Measurements from ENCODE around the gene ISYNA1.

Gene ISYNA1

GRCh38 chr19:18430417-18431144 is 7.4 kb downstream of the ISYNA1 start:
- no peak for DNase-seq

DNA sequence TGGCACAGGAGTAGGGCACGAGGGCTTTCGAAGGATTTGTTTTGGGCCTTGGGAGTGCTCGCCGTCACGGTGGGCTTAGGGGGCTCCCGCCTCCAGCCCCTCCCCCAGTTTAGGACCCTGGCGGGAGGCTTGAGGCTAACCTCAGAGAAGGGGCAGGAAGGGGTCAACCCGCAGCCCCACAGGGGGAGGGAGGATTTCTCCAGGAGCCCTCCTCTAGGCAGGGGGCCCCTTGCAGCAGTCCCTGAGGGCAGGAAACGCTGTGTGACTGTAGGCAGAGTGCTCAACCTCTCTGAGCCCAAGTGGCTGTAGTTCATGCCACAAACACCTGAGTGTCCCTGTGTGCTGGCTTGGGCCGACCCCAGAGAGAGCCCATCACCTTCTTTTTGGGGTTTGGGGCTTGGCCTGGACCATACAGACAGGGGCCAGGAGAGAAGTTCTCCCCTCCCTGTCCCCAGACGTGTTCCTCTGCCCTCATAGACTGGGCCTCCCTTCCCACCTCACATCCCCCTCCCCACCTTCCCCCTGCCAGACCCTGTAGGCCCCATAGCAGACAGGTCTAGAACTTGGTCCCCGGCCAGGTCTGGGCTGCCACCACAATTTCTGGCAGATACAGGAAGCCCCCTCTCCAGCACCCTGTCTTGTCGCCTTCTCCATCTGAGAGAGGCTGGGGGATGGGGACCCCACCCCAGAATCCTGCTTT is 8.1 kb downstream of the ISYNA1 start:
- no peak for DNase-seq

- DNase-seq: peak; percentile 73 to 79
These were observed 8.9 kb downstream of the ISYNA1 start for GRCh38 chr19:18428787-18429674.

- no peak for DNase-seq
These were observed 9.7 kb downstream of the ISYNA1 start for GRCh38 chr19:18428173-18428786.

DNA sequence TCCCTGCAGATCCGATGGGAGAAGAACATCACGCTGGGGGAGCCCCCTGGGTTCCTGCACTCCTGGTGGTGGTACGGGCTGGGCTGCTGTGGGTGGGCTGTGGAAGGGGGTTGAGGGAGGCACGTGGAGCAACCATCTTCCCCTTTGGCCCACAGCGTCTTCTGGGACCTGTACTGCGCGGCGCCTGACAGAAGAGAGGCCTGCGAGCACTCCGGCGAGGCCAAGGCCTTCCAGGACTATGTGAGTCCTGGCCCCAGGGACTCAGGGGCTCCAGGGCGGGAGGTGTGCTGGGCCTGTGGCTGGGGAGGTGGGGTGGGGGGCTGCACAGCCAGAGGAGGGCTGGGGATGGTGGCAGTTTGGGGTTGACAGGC is 10.2 kb downstream of the ISYNA1 start:
- DNase-seq: no peak

GRCh38 chr19:18427080-18427742 is 10.7 kb downstream of the ISYNA1 start:
- DNase-seq: no peak

DNA sequence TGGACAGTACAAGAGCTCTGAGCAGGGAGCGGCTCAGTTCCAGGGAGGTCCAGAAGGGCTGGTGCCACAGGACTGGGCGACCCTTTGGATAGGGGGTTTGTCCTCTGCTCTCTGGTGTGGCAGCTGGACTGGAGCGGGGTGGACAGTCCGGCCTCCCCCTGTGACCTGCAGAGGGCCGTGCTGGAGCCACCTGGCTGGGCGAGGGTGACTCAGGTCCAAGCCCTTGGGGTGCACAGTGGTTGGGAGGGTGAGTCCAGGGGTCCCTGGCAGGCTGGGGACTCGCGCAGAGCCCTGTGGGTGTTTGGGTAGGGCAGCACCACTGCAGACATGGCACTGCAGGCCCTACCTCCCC is 11.5 kb downstream of the ISYNA1 start:
- no peak for DNase-seq

DNA sequence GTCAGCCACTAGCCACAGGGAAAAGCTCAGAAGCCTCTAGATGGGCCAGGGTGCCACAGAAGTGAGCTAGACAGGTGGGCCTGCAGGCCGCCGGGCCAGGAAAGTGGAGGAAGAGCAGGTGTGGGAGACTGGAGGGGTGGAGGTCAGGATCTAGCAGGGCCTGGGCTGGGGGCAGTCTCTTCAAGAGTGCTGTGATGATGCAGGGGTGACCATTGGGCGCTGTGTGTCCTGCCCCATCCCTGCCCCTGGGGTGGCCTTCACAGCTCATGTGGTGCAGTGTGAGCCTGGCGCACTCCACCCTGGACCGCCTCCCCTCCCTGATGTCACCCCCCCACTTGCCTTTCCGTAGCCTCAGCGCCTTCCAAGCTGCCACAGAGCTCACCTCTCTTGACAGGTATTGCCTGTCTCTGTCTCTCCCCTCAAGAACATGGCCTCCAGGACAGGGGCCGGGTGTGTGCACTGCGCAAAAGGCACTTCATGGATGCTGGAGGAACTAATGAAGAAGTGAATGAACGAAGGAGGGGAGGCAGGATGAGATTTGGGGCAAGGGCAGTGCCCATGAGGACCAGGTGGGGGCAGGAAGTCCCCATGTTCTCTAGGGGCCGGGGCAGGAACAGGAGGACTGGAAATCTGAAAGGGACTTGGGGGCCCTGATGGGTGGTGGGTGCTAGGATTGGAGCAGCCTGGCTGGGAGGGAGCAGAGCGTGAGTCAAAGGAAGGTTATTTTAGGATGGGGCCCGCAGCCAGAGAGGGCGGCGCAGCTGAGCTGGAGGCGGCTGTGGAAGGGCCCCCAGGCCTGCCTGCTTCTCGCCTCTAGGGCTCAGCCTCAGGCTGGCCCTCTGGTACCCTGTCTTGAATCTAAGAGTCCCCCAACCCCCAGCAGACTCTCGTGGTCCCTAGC is 12.2 kb downstream of the ISYNA1 start:
- no peak for DNase-seq

DNA sequence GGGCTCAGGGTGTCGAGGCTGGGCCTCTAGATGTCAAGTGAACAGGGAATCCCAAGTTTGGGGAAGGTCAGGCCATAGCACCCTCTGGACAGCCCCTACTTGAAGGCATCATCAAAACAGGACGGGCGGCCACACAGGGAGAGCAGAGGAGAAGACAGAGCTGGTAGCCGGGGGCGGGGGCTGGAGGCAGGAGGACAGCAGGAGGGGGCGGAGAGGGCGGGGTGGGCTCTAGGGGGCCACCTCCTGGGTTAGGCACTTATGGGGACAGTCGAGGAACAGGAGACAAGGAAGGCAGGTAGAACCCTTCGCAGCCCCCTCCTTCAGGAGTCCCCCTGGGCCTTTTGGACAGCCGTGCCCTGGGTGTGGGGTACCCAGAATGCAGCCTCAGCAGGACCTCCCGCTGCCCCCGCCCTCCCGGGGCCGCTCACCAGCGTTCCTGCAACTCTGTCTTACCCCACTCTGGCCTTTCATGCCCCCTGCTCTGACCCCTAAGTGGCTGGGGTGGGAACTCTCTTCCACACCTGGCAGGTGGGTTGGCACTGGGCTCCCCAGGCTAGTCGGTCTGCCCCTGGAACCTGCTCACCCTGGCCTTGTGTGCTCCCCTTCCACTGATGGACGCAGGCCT is 12.9 kb downstream of the ISYNA1 start:
- no peak for DNase-seq

GRCh38 chr19:18424122-18424889 is 13.6 kb downstream of the ISYNA1 start:
- DNase-seq: no peak

GRCh38 chr19:18423258-18424020 is 14.5 kb downstream of the ISYNA1 start:
- DNase-seq: no peak

- no peak for DNase-seq
These were observed 15.3 kb downstream of the ISYNA1 start for GRCh38 chr19:18422530-18423191.

- DNase-seq: no peak
These were observed 16.5 kb downstream of the ISYNA1 start for GRCh38 chr19:18421371-18421959.

DNA sequence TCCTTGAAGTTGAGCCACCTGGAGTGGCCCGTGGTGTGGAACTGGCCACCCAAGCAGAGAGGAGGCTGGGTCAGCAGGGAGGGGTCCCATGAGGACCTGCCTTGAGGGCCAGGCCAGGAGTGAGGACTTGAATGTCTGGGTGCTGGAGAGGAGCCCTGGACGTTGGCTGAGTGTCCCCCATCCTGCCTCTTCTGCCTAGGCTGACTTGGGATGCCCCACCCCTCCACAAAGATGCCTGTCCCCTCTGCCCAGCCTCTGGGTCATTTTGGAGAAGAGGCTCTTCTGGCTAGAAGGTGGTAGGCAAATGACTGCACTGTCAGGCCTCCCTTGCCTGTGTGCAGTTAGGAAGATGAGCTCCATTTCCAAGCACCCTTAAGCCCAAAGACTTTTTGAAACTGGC is 17.0 kb downstream of the ISYNA1 start:
- DNase-seq: no peak

DNA sequence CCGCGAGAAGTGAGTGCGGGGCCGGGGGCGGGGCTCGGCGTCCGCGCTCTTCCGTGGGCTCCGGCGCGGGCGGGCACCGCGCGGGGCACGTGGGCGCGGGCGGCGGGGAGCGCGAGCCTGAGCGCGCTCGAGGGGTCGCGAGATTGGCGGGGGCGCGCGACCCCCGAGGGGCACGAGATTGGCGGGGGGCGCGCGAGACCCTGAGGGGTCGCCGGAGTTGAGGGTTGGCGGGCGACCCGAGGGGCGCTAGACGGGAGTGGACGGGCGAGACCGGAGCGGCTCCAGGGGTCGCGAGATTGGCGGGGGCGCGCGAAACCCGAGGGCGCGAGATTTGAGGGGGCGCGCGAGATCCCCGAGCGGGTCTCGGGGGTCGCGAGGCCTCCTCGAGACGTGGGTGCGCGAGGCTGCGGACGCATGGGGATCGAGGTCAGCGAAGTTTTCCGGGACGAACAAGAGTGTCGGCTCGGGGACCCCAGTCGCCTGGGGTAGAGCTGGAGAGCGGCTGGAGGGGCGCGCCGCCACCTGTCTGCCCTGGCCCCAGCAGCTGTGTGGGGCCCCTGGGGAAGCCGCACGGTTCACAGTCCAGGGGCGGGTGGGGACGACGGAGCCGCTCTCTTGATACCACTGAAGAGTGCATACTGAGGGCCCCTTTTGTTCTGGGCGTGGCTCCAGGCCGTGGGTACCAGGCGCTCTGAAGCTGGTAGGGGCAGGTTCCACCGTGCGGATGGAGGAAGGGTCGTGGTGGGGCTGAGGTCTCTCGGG is 18.1 kb downstream of the ISYNA1 start:
- peak; percentile 60 to 61 for DNase-seq

DNA sequence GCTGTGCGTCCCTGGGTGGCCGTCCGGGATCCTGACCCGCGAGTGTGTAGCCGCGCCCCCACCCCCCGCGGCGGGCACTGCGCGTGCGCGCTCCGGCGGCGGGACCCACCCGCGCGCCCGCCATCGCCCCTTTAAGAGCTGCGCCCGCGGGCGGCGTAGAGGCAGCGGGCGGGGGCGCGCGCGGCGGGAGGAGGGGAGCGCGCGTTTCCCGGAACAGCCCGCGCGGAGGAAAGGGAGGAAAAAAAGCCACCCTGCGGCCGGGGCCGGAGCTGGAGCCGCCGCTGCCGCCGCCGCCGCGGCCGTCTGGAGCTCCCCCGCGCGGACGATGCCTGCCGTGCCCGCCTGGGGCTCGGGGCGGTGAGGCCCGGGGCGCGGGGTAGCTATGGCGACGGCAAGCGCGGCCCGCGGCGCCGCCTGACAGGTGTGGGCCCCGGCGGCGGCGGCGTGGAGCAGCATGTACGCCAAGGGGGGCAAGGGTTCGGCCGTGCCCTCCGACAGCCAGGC is 18.7 kb downstream of the ISYNA1 start, which contains the start of gene SSBP4:
SSBP4 (plus strand) TSS at position 204 of the 504 bp plus-strand sequence; CDS start at position 455, 251 bp downstream.
- peak; percentile 72 to 79 for DNase-seq

GRCh38 chr19:18418483-18419194 is 19.3 kb downstream of the ISYNA1 start:
- DNase-seq: peak in 1 of 2 donors; percentile 48
